Nephron (organoid): ENCODE results near the gene TEX261.

Source experiments
- H3K27ac Mint-ChIP-seq, 3 experiments: 2 replicates each; pipeline ENCODE4 v1.8.0; 2020; ENCODE audit warnings: mixed read lengths in 3 of 3, mild to moderate bottlenecking in 2 of 3, moderate library complexity in 1 of 3
- H3K27me3 Mint-ChIP-seq: 2 replicates; pipeline ENCODE4 v1.8.0; 2021; ENCODE audit warnings: low read depth, mild to moderate bottlenecking, moderate library complexity, mixed read lengths
- H3K36me3 Mint-ChIP-seq: 2 replicates; pipeline ENCODE4 v1.8.0; 2020; ENCODE audit warnings: low read depth, mixed read lengths
- H3K4me1 Mint-ChIP-seq: 2 replicates; pipeline ENCODE4 v1.8.0; 2020; ENCODE audit warnings: mixed read lengths
- H3K4me3 Mint-ChIP-seq, 3 experiments: 2 replicates each; pipeline ENCODE4 v1.8.0; 2020; ENCODE audit warnings: mild to moderate bottlenecking in 3 of 3, mixed read lengths in 3 of 3, moderate library complexity in 2 of 3
- H3K9me3 Mint-ChIP-seq: 2 replicates; pipeline ENCODE4 v1.8.0; 2020; ENCODE audit warnings: mixed read lengths
- CTCF ChIP-seq, 3 experiments: fragments of 200-600 bp; sonication (generic); IDR thresholded peaks; one replicate each; pipeline ENCODE4 v1.5.0; 2021; ENCODE audit warnings: antibody characterized with exemption in 3 of 3; ENCODE audit not compliant: unreplicated experiment in 3 of 3

The TEX261 gene

GRCh38 chr2:70938586-70938950, 56.1 kb downstream of the TEX261 start:
- Mint-ChIP-seq H3K4me1 (peaks cover 12% of the 10 kb centered on the region), H3K27me3 (peaks cover 70% of the 10 kb centered on the region), H3K27ac (peak overlapping the region in 1 of 3 experiments; percentile 75), H3K36me3 (no peaks in the 10 kb centered on the region), H3K9me3 (no peaks in the 10 kb centered on the region), H3K4me3 (peak overlapping the region in 1 of 3 experiments; percentile 57)
- no peak for TF ChIP-seq CTCF (IDR thresholded peaks at IDR 0.05; ENCODE audit: unreplicated experiment in 3 of 3)

GRCh38 chr2:70937866-70938585, 56.6 kb downstream of the TEX261 start:
- peak overlapping the region in 1 of 3 experiments; percentile 82 for H3K27ac Mint-ChIP-seq
- no peaks in the 10 kb centered on the region for H3K9me3 Mint-ChIP-seq
- no peaks in the 10 kb centered on the region for H3K36me3 Mint-ChIP-seq
- peaks cover 69% of the 10 kb centered on the region for H3K27me3 Mint-ChIP-seq
- peak overlapping the region in 1 of 3 experiments; percentile 57 for H3K4me3 Mint-ChIP-seq
- H3K4me1 Mint-ChIP-seq = peaks cover 15% of the 10 kb centered on the region
- TF ChIP-seq CTCF (IDR thresholded peaks at IDR 0.05; ENCODE audit: unreplicated experiment in 3 of 3) = no peak

- peaks cover 15% of the 10 kb centered on the region for H3K4me1 Mint-ChIP-seq
- H3K36me3 Mint-ChIP-seq = no peaks in the 10 kb centered on the region
- H3K9me3 Mint-ChIP-seq = no peaks in the 10 kb centered on the region
- H3K4me3 Mint-ChIP-seq = peak overlapping the region in 1 of 3 experiments; percentile 45
- H3K27me3 Mint-ChIP-seq = peaks cover 62% of the 10 kb centered on the region
- no peak for TF ChIP-seq CTCF (IDR thresholded peaks at IDR 0.05; ENCODE audit: unreplicated experiment in 3 of 3)
- H3K27ac Mint-ChIP-seq = peak overlapping the region in 1 of 3 experiments; percentile 82
Observed at GRCh38 chr2:70936979-70937811, 57.5 kb downstream of the TEX261 start.

GRCh38 chr2:70936165-70936978, 58.3 kb downstream of the TEX261 start:
- no peaks in the 10 kb centered on the region for H3K9me3 Mint-ChIP-seq
- H3K36me3 Mint-ChIP-seq = no peaks in the 10 kb centered on the region
- H3K27me3 Mint-ChIP-seq = peaks cover 55% of the 10 kb centered on the region
- H3K4me1 Mint-ChIP-seq = peaks cover 15% of the 10 kb centered on the region
- peak overlapping the region in 1 of 3 experiments; percentile 82 for H3K27ac Mint-ChIP-seq
- TF ChIP-seq CTCF (IDR thresholded peaks at IDR 0.05; ENCODE audit: unreplicated experiment in 3 of 3) = no peak
- peak overlapping the region in 1 of 3 experiments; percentile 45 for H3K4me3 Mint-ChIP-seq
